Tibial nerve (tissue), 4 donors: ENCODE data around the gene SBNO2.

Experiments
- CTCF ChIP-seq, 5 experiments: fragments of 200-600 bp in 3 of 5; fragments of 450-650 bp in 2 of 5; sonication (generic) in 3 of 5; IDR thresholded peaks; one replicate each; pipeline ENCODE4 v1.5.1; 2016 to 2019; ENCODE audit warnings: antibody characterized with exemption in 5 of 5, mild to moderate bottlenecking in 3 of 5, moderate library complexity in 2 of 5
- EP300 ChIP-seq, 2 donors: sonication (generic); formaldehyde crosslinking; IDR thresholded peaks; one replicate each; pipeline ENCODE4 v1.6.1; 2017; ENCODE audit warnings: antibody characterized with exemption in 2 of 2, mild to moderate bottlenecking in 1 of 2
- POLR2A ChIP-seq, 2 donors: fragments of 450-650 bp; IDR thresholded peaks; one replicate each; pipeline ENCODE4 v1.6.1; 2017; ENCODE audit warnings: antibody characterized with exemption in 2 of 2, mild to moderate bottlenecking in 2 of 2, moderate library complexity in 2 of 2

- no peak for TF ChIP-seq CTCF (IDR thresholded peaks at IDR 0.05)
- TF ChIP-seq EP300 (IDR thresholded peaks at IDR 0.05), result no peak
- TF ChIP-seq POLR2A (IDR thresholded peaks at IDR 0.05), result no peak
Measured at GRCh38 chr19:1066251-1066747, 107.8 kb downstream of the SBNO2 start.
